GM18858 (cell line): ENCODE measurements around the gene MARK4.
"Not testable (repeated sequence)": the region's sequence is repeated elsewhere in the genome, so short reads cannot be mapped to it uniquely, and the experiment has no call there.

ENCODE experiments used
- ATAC-seq: cut with Tn5 transposase; IDR thresholded peaks from one replicate; pipeline ENCODE4 v1.9.1; 2021; ENCODE audit not compliant: unreplicated experiment

Gene MARK4

GRCh38 chr19:45243144-45243732 is 7.8 kb upstream of the MARK4 start:
- no peak for ATAC-seq

GRCh38 chr19:45244133-45244794 is 6.8 kb upstream of the MARK4 start:
- ATAC-seq = no peak

- no peak for ATAC-seq
These were observed 5.7 kb upstream of the MARK4 start, which contains the start of gene EXOC3L2 for GRCh38 chr19:45245334-45245787. EXOC3L2 (minus strand) TSS chr19:45245407; CDS start chr19:45239045, 6,362 bp downstream.

GRCh38 chr19:45245826-45246225 is 5.2 kb upstream of the MARK4 start:
- ATAC-seq = no peak

- no peak for ATAC-seq
These were observed 3.9 kb upstream of the MARK4 start for GRCh38 chr19:45247136-45247535.

GRCh38 chr19:45249261-45250033 is 1.6 kb upstream of the MARK4 start:
- no peak for ATAC-seq

- no peak for ATAC-seq
These were observed 747 bp upstream of the MARK4 start for GRCh38 chr19:45250216-45250831.

GRCh38 chr19:45251452-45252354 is 632 bp downstream of the MARK4 start:
- no peak for ATAC-seq

- ATAC-seq = no peak
These were observed 2.4 kb downstream of the MARK4 start for GRCh38 chr19:45253396-45254027.

- no peak for ATAC-seq
These were observed 3.0 kb downstream of the MARK4 start for GRCh38 chr19:45254044-45254531.

GRCh38 chr19:45255611-45256157 is 4.6 kb downstream of the MARK4 start:
- ATAC-seq = no peak

- ATAC-seq = no peak
These were observed 5.8 kb downstream of the MARK4 start for GRCh38 chr19:45256836-45257235.

- ATAC-seq = no peak
These were observed 7.8 kb downstream of the MARK4 start for GRCh38 chr19:45258862-45259261.

- no peak for ATAC-seq
These were observed 11.5 kb downstream of the MARK4 start for GRCh38 chr19:45262570-45262969.

GRCh38 chr19:45263013-45263412 is 11.9 kb downstream of the MARK4 start:
- no peak for ATAC-seq

GRCh38 chr19:45264781-45265317 is 13.8 kb downstream of the MARK4 start:
- ATAC-seq = no peak

- ATAC-seq = no peak
These were observed 14.3 kb downstream of the MARK4 start for GRCh38 chr19:45265375-45265774.

GRCh38 chr19:45267296-45267695 is 16.2 kb downstream of the MARK4 start:
- ATAC-seq = no peak

- ATAC-seq = not testable (repeated sequence)
These were observed 18.9 kb downstream of the MARK4 start for GRCh38 chr19:45269939-45270338.
